ENCODE measurements around the gene COPS2.

DNA sequence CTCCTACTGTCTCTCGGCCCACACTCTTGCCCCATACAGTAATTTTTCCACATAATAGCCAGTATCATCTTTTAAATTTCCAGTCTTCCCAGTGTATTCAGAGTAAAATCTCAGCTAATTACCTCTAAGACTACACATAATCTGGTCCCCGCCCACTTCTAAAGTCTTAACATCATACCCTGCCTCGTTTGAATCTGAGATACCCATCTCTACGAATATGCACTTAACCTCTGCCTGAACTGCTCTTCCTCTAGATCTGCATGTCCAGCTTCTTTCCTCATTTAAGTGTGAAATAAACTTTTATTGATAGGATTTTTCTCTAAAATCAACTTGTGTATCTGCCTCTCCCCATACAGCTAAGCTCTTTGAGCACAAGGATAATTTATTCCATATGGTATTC is 34.6 kb downstream of the COPS2 start:
- TF ChIP-seq, protein P1, sequence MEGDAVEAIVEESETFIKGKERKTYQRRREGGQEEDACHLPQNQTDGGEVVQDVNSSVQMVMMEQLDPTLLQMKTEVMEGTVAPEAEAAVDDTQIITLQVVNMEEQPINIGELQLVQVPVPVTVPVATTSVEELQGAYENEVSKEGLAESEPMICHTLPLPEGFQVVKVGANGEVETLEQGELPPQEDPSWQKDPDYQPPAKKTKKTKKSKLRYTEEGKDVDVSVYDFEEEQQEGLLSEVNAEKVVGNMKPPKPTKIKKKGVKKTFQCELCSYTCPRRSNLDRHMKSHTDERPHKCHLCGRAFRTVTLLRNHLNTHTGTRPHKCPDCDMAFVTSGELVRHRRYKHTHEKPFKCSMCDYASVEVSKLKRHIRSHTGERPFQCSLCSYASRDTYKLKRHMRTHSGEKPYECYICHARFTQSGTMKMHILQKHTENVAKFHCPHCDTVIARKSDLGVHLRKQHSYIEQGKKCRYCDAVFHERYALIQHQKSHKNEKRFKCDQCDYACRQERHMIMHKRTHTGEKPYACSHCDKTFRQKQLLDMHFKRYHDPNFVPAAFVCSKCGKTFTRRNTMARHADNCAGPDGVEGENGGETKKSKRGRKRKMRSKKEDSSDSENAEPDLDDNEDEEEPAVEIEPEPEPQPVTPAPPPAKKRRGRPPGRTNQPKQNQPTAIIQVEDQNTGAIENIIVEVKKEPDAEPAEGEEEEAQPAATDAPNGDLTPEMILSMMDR (conservative IDR thresholded peaks at IDR 0.05 in 1 of 2, IDR thresholded peaks at IDR 0.05 in 1 of 2; ENCODE audit: low read depth in 1 of 2, low read length in 2 of 2) = no peak
- no peak for TF ChIP-seq EZH2 (IDR thresholded peaks at IDR 0.05; ENCODE audit: low read length, missing control alignments)
